Measurements from ENCODE around the gene PLCB4.

PLCB4 gene

DNA sequence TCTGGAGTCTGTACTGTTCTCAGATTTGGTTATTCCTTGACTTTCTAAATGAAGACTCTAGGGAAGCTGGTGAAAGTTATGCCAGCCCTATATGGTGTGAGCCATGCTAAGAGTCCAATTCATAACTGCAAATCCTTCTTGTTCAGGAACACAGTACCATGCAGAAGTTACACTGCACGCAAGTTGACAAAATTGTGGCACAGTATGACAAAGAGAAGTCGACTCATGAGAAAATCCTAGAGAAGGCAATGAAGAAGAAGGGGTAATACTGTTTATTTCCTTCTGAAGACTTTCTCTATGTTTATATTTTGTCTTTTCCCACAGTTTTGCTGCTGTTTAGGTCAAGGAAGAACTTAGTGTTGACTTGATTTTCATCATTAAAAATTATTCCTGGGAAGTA, 384.3 kb downstream of the PLCB4 start:
- H3K79me2 ChIP-seq (ENCODE audit: insufficient read depth, low read length): no peaks in the 10 kb centered on the region
- no peak overlapping the region for H3K4me3 ChIP-seq (ENCODE audit: insufficient read depth, low read length, poor library complexity, severe bottlenecking)
- no peak overlapping the region for H3K27ac ChIP-seq (ENCODE audit: low read depth, low read length)
- H3K36me3 ChIP-seq (ENCODE audit: low read length): no peaks in the 10 kb centered on the region
- H3K9ac ChIP-seq (ENCODE audit: low read length): no peak overlapping the region
- no peaks in the 10 kb centered on the region for H3F3A ChIP-seq (ENCODE audit: insufficient read depth)
- H3K9me2 ChIP-seq (replicated peaks; ENCODE audit: insufficient read depth, low read length): no peaks in the 10 kb centered on the region
- no peaks in the 10 kb centered on the region for H3K27me3 ChIP-seq (ENCODE audit: low read length)
- no peak overlapping the region for H3K4me2 ChIP-seq (ENCODE audit: low read depth, low read length, poor library complexity, severe bottlenecking)
- TF ChIP-seq, protein P1, sequence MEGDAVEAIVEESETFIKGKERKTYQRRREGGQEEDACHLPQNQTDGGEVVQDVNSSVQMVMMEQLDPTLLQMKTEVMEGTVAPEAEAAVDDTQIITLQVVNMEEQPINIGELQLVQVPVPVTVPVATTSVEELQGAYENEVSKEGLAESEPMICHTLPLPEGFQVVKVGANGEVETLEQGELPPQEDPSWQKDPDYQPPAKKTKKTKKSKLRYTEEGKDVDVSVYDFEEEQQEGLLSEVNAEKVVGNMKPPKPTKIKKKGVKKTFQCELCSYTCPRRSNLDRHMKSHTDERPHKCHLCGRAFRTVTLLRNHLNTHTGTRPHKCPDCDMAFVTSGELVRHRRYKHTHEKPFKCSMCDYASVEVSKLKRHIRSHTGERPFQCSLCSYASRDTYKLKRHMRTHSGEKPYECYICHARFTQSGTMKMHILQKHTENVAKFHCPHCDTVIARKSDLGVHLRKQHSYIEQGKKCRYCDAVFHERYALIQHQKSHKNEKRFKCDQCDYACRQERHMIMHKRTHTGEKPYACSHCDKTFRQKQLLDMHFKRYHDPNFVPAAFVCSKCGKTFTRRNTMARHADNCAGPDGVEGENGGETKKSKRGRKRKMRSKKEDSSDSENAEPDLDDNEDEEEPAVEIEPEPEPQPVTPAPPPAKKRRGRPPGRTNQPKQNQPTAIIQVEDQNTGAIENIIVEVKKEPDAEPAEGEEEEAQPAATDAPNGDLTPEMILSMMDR (IDR thresholded peaks at IDR 0.05; ENCODE audit: insufficient read depth, low read length, poor library complexity, severe bottlenecking): no peak
- TF ChIP-seq EZH2phosphoT487 (conservative IDR thresholded peaks at IDR 0.05; ENCODE audit: low read length): no peak
- H4K20me1 ChIP-seq (ENCODE audit: low read depth, low read length): no peaks in the 10 kb centered on the region
- H3K9me3 ChIP-seq (ENCODE audit: insufficient read depth, low read length): no peaks in the 10 kb centered on the region
- no peak overlapping the region for H2AFZ ChIP-seq (ENCODE audit: low read depth, low read length, severe bottlenecking)

DNA sequence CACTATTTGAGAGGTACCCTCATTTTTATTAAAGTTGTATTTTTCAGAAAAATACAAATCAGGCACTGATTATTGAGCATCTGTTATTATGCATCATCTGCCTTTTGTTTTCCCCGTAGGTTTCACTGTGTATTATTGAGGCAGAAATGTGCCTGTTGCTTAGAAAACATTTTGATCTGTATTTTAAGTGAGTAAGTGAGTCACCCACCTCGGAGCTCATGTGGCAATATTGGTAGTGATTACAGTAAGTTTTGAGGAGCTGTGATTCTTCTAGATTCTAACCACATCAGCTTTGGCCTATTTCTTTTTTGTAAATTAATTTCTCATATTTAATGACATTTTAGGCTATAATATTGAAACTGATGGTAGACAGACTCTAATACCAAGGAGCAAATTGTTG, 385.9 kb downstream of the PLCB4 start:
- H3K9ac ChIP-seq (ENCODE audit: low read length): no peak overlapping the region
- H3K27me3 ChIP-seq (ENCODE audit: low read length): no peaks in the 10 kb centered on the region
- H3K9me3 ChIP-seq (ENCODE audit: insufficient read depth, low read length): no peaks in the 10 kb centered on the region
- H3K9me2 ChIP-seq (replicated peaks; ENCODE audit: insufficient read depth, low read length): no peaks in the 10 kb centered on the region
- H3F3A ChIP-seq (ENCODE audit: insufficient read depth): no peaks in the 10 kb centered on the region
- H2AFZ ChIP-seq (ENCODE audit: low read depth, low read length, severe bottlenecking): no peak overlapping the region
- no peak overlapping the region for H3K4me3 ChIP-seq (ENCODE audit: insufficient read depth, low read length, poor library complexity, severe bottlenecking)
- TF ChIP-seq, protein P1 (IDR thresholded peaks at IDR 0.05; ENCODE audit: insufficient read depth, low read length, poor library complexity, severe bottlenecking): no peak
- TF ChIP-seq EZH2phosphoT487 (conservative IDR thresholded peaks at IDR 0.05; ENCODE audit: low read length): no peak
- no peaks in the 10 kb centered on the region for H3K79me2 ChIP-seq (ENCODE audit: insufficient read depth, low read length)
- H3K27ac ChIP-seq (ENCODE audit: low read depth, low read length): no peak overlapping the region
- no peaks in the 10 kb centered on the region for H4K20me1 ChIP-seq (ENCODE audit: low read depth, low read length)
- H3K4me2 ChIP-seq (ENCODE audit: low read depth, low read length, poor library complexity, severe bottlenecking): no peak overlapping the region
- H3K36me3 ChIP-seq (ENCODE audit: low read length): no peaks in the 10 kb centered on the region

DNA sequence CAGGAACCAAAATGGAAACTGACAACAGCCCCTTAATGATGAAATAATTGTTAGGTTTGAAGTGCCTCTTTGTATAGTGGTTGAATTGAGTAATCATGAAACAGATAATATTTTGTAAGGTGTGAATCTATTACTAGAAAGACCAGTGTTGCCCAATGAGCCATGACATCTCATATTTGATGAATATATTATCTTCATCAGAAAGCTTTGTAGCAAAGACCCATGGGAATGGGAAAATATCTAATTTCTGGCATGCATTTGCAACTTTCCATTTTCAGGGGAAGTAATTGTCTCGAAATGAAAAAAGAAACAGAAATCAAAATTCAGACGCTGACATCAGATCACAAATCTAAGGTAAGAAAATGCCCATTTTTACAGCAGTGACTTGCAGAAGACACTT, 388.2 kb downstream of the PLCB4 start:
- H3K27ac ChIP-seq (ENCODE audit: low read depth, low read length): no peak overlapping the region

More for the DNA sequence above, 388.2 kb downstream of the PLCB4 start:
- Histone ChIP-seq H3K9ac (ENCODE audit: low read length) (no peak overlapping the region), H3K36me3 (ENCODE audit: low read length) (no peaks in the 10 kb centered on the region), H4K20me1 (ENCODE audit: low read depth, low read length) (no peaks in the 10 kb centered on the region), H3K4me3 (ENCODE audit: insufficient read depth, low read length, poor library complexity, severe bottlenecking) (no peak overlapping the region), H2AFZ (ENCODE audit: low read depth, low read length, severe bottlenecking) (no peak overlapping the region), H3K9me2 (replicated peaks; ENCODE audit: insufficient read depth, low read length) (no peaks in the 10 kb centered on the region), H3F3A (ENCODE audit: insufficient read depth) (no peaks in the 10 kb centered on the region), H3K9me3 (ENCODE audit: insufficient read depth, low read length) (no peaks in the 10 kb centered on the region), H3K4me2 (ENCODE audit: low read depth, low read length, poor library complexity, severe bottlenecking) (no peak overlapping the region), H3K27me3 (ENCODE audit: low read length) (no peaks in the 10 kb centered on the region), H3K79me2 (ENCODE audit: insufficient read depth, low read length) (no peaks in the 10 kb centered on the region)
- TF ChIP-seq, protein P1 (IDR thresholded peaks at IDR 0.05; ENCODE audit: insufficient read depth, low read length, poor library complexity, severe bottlenecking): no peak
- TF ChIP-seq EZH2phosphoT487 (conservative IDR thresholded peaks at IDR 0.05; ENCODE audit: low read length): no peak

All from SU-DHL-6 (cell line).